GM19193 (cell line): ENCODE data around the gene ANKRD22.

ENCODE experiments used
- POLR2A ChIP-seq: IDR thresholded peaks from 4 replicates; pipeline ENCODE4 v1.6.1; 2011; ENCODE audit not compliant: insufficient read depth, insufficient read length; ENCODE audit errors: extremely low read depth

The ANKRD22 gene

DNA sequence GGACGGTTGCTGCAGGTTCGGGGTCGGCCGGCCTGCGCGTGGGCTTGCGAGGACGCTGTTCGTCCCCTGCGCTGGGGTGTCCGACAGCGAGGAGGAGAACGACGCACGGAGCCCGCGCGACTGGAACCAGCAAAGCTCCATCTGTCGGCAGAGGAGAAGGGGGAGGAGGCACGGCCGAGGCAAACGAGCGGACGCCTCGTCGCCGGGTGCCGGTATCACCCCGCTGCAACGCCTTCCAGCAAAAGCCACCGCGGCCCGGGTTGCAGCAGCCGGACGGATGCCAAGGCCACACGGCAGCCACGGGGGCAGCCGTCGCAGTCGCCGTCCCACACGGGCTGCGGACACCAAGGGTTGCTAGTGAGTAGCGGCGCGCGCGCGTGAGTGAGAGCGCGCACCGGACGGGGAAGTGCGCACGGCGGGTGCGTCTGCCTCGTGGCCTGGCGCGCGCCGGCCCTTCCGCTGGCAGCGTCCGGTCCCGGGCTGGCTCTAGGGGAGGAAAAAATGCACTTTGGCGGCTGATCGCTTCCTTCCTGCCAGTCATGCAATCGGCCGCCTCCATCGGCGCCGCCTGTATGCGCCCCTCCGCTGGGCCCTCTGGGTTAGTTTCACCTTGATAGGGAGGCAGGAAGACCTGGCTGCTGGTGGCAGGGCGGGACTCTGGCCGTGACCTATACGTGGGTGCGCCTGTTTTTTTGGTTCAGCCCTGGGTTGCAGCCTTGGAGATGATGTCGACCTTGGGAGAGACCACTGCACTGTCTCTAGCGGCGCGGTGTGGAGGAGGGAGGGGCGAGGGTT is 28.8 kb upstream of the ANKRD22 start:
- TF ChIP-seq POLR2A = peak; percentile 85

DNA sequence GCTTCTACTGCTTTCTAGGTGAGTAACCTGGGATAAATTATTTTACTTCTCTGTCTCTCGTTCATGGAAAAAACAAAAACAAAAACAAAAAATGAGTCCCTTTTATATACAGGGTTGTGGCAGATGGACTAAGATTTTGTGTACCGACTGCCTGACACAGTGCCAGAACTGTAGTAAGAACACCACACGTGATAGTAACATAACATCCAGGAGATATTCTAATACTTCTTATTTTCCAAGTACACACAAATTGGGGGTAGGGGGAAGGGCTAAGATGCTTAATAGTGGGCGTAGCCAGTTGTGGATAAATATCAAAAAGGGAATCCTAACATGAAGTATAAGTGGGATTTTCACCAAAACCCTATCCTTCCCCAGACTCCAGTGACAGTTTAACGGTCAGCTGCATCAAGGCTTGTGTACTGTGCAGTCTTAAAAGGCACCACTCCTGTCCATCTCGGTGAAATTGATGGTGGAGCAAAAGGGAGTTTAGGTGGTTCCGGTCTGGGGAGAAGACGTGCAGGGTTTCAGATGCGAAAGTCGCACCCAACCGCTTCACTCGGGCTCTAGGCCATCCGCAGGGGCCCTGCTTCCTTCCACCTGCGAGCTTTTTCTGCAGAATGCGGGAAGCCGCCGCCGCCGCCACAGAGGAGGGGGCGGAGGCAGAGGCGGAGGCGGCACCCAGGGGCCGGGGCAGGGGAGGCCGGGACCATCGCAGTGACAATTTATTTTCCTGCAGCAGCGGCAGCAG is 28.1 kb upstream of the ANKRD22 start, which contains the start of gene STAMBPL1:
Gene STAMBPL1, plus strand, starts transcription at position 712 of the 748 bp plus-strand sequence. CDS start 21,464 bp downstream, outside the sequence.
- TF ChIP-seq POLR2A = no peak

DNA sequence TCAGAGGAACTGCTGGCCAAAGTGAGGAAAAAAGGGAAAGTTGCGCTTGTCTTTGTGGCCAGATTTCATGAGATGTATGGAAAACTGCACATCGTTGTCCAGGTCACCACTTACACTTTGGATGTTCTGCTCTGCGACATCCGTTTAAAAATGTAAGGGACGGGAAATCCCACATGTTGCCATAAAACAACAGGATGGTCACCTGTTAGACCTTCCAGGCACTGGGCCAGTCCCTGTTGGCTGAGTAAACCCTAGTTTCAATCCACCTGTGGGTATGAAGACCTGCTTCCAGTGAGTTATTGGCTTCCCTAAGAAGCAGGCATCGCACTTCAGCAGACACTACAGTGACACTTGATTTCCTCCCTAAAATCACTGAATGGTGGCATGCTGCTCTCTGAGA is 25.7 kb upstream of the ANKRD22 start:
- TF ChIP-seq POLR2A = no peak

DNA sequence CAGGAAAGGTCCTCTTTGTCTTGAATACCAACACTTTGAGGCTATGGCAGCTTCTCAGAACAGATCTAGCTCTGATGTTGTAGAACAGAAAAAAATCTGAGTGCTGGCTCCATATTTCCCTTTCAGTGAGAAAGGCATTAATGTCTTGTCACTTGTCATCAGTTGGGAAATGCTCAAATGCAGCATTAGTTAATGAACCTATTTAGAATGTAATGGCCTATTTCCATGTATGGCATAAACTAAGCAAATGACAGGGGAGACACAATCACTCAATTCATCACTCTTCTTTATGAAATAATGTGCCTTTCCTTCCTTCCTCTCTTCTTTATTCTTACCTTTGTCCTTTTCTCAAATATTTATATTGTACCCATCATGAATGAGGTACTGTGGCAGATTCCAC is 23.4 kb upstream of the ANKRD22 start:
- no peak for TF ChIP-seq POLR2A

DNA sequence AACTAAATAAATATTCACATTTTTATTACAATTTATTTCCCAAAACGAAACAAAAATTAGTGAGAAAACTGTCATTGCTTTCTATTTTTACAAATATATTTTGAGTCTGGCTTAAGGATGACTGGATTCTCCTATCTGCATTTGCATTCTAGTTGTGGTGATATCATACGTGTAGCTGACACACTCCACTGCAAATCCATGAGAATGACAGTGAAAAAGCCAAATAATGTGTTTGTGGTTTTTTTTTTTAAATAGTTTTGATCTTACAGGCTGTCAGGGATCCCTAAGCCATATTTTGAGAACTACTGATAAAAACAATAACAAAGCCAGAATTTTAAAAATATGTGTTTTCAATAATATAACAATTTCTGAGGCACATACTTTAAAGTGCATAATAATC is 22.6 kb upstream of the ANKRD22 start:
- no peak for TF ChIP-seq POLR2A

DNA sequence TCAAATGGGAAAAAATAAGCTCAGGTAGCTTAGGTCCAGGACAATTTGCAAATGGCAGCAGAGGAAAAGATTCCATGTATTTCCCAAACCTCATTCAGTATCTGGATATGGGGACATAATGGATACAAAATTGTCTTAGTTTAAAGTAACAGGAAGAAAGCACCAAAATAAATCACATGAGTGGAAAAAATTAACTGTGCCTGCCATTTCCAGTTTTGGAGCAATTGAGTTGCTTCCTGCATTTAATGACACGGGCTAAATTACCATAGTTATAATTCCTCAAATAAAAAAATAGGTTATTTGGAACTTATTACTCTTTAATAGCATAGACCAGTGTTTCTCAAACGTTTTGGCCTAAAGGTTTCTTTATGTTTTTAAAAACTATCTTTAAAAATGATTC is 22.1 kb upstream of the ANKRD22 start:
- TF ChIP-seq POLR2A = no peak

DNA sequence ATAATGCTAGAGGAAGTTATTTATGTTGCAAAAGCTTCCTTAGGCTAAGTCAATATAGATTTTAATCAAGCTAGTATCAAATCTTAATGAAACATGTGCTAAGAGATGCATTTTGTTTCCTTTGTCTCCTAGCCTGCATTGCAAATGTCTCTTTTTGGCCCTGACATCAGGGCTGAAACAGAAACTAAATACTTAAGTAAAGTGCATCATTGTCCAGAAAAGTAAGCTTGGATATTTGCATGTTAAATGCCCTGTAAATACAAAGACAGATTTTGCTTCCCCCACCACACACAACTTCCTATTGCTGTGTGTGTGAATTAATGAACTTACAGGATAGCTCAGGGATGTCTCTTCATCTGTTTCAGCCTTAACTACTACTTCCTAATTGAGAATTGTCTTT is 18.4 kb upstream of the ANKRD22 start:
- TF ChIP-seq POLR2A = no peak

DNA sequence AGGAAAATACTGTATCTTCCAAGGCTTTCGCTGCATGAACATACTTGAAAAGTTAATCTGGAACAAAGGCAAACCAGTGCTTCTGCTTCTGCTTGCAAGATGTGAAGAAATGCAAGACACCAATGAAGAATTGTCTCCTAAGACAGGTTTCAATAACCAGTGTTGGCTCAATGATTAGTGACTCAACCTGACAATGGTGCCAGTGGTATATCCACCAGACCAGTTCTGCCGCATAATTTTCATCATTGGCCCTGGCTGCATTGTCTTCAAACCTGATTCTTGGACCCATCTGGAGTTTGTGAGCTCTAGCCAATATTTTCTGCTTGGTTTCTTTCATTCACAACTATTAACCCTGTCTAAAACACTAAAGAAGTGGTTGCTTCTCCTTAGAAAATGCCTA is 14.8 kb upstream of the ANKRD22 start:
- TF ChIP-seq POLR2A = no peak

DNA sequence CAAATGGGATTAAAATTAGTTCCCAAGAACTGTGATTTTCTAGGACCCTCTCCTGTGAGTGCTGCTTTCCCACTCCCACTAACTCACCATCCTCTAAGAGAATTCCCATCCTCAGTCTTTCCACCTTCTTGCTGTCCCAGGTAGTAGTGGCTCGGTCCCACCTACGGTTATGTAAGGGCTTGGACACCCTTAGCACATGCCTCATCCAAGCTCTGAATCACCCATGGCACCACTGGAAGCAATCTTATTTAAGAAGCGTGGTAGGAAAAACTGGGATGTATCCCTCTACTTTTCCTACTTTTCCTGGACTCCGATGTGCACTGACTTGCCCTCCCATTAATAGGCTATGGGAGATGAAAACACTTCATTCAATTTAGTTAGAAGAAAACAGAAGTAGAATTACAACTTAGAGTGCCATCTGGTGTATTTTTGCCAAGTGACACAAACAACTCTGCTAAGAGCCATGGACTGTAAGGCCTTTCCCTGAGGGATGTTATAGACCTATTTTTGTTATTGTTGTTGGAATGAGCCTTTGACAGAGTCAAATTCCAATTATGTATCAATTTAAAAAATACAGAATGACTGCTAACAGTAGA is 13.7 kb upstream of the ANKRD22 start:
- TF ChIP-seq POLR2A = no peak

DNA sequence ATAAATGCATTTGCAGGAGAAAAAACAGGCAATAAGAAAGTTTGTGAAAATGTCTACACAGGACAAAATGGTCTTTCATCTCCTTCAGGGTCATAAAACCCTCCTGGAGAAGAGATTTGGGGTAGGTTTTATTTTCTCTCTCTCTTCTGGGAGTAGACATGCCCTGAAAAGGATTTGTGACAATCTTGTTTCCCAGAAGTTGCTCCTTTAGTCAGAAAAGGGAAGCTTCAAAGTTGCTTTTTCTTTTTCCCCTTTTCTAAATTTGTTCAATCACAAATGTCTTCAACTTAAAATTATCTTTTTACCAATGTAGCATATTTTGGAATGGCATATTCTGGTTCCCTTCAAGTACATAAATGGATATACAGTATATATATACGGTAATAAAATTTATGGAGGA is 9.4 kb upstream of the ANKRD22 start:
- TF ChIP-seq POLR2A = no peak

DNA sequence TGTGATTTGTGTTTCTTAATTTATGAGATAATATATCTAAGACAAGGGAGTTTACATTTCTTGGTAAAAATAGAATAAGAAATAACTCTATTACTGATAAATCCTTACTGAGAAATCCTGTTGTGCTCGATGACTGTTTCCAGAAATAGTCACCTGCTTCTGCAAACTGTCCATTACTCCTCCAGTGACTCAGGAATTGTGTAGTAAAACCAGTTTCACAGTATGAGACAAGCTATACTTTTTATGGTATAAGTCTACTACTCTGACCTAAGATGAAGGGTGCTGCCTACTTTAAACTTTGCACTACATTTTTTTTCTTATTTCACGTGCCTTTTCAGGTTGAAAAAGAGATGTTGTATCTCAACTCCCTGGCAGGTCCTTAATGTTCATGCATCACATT is 6.8 kb upstream of the ANKRD22 start:
- no peak for TF ChIP-seq POLR2A

DNA sequence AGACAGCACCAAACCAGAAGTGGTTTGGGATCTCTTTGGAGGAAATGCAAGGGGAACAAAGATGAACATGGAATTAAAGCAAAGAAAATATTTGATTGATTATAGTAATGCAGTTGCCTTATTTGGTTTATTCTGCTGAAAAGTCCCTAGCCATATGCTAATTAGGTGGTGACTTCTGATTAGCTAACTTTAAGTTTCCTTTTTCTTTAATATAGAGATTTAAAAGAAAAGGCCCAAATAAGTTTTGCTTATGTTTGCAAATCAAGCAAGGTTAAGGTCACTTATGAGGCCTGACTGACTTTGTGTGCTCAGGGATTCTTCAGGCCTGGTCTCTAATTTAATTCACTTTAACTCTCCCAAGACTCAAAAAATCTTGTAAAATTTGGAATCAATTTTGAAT is 6.2 kb upstream of the ANKRD22 start:
- TF ChIP-seq POLR2A = no peak

DNA sequence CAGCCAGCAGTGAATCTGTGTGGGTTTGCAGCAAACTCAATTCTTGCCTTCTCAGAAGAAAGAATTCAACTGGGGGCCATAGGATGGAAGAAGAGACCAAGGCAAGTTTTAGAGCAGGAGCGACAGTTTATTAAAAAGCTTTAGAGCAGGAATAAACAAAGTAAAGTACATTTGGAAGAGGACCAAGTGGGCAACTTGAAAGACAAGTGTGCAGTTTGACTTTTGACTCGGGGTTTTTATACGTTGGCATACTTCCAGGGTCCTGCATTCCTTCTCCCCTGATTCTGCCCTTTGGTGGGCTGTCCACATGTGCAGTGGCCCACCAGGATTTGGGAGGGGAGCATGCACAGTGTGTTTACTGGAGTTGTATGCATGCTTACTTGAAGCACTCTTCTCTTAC is 3.0 kb upstream of the ANKRD22 start:
- no peak for TF ChIP-seq POLR2A

DNA sequence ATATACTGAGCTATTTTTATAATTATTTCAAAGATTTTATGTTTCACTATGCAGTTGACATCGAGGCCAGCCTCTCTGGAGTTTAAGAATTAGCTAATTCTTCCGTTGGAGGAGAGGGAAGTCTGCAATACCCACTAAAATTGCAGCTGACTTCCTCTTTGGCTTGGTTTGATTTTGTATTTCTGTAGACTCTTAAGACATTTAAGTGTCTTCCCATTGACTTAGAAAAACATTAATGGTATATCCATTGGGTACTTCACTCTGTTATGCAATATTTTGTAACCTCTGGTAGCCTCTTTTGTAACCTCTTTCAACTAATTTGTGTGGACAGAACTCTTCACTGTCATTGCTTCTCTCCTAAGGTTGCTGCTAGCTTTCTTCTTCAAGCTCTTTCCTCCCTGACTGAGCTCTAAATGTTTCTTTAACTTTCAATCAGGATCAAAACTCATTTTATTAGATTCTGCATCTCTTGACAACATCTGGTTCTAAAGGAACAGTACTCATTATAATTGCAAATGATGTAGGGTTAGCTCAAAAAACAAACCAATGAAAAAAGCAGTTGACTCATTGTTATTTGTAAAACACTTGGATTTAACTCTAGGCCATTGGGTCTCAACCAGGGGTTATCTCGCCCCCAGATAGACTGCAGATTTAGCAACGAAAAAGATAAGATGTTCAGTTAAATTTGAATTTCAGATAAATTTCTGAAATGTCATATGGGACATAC is 1.7 kb upstream of the ANKRD22 start:
- no peak for TF ChIP-seq POLR2A

DNA sequence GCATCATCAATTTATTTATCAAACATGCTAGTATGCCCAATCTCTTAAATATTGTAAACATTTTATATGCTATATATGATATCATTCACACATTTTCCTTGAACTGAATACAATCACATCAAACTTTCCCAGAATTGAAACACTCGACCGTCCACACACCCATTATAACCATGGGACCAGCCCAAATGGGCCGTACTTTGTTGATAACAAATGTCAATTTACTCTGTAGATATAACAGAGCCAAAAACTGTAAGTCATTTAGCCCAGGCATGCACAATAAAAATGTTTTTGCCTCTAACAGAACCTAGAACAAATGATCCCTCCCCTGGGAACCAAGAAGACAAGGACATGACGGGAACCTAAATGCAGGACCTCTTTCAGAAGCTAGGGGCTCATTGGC is 683 bp upstream of the ANKRD22 start:
- TF ChIP-seq POLR2A = no peak
